Measurements from ENCODE around the gene TUBA8. TPM values are rescaled to one million over a fixed set of nuclear protein-coding genes. Genes with fewer than 3 reads are reported as not detected.
A peak's percentile ranks its signal among the peaks of the same experiment; 100 is the strongest.
"Not testable (repeated sequence)": the region's sequence is repeated elsewhere in the genome, so short reads cannot be mapped to it uniquely, and the experiment has no call there.

TUBA8 gene
- total RNA-seq = 5.6 TPM

GRCh38 chr22:18110194-18110953 is at the start of gene TUBA8:
Gene TUBA8 (plus strand): TSS chr22:18110809. CDS start chr22:18110866, 57 bp downstream.
- Histone ChIP-seq H3K27ac (no peak within 1 kb of the TSS), H3K4me3 (peak within 1 kb of the TSS; percentile 47), H3K4me1 (peaks cover 20% of the 10 kb centered on the region), H3K9me3 (no peaks in the 10 kb centered on the region), H3K27me3 (no peaks in the 10 kb centered on the region), H3K36me3 (no peaks in the 10 kb centered on the region)
- intact Hi-C loops (cut with DNase I) = no loop called here
- DNase-seq (ENCODE audit: extremely low spot score in 2 of 2) = no peak
- no peak for TF ChIP-seq POLR2AphosphoS5 (IDR thresholded peaks at IDR 0.05; ENCODE audit: insufficient read depth in 1 of 2, low read depth in 1 of 2)
- TF ChIP-seq CTCF (IDR thresholded peaks at IDR 0.05) = no peak
- TF ChIP-seq POLR2A (IDR thresholded peaks at IDR 0.05) = no peak

- H3K4me1 ChIP-seq = peaks cover 11% of the 10 kb centered on the region
- no peak overlapping the region for H3K4me3 ChIP-seq
- no peak for DNase-seq (ENCODE audit: extremely low spot score in 2 of 2)
- no peaks in the 10 kb centered on the region for H3K36me3 ChIP-seq
- peak overlapping the region; percentile 55 for H3K27ac ChIP-seq
- TF ChIP-seq POLR2A (IDR thresholded peaks at IDR 0.05) = no peak
- no peak for TF ChIP-seq POLR2AphosphoS5 (IDR thresholded peaks at IDR 0.05; ENCODE audit: insufficient read depth in 1 of 2, low read depth in 1 of 2)
- TF ChIP-seq CTCF (IDR thresholded peaks at IDR 0.05) = no peak
- no peaks in the 10 kb centered on the region for H3K9me3 ChIP-seq
- intact Hi-C loops (cut with DNase I) = no loop called here
- H3K27me3 ChIP-seq = no peaks in the 10 kb centered on the region
Observed at GRCh38 chr22:18062421-18062820, 48.2 kb upstream of the TUBA8 start.

DNA sequence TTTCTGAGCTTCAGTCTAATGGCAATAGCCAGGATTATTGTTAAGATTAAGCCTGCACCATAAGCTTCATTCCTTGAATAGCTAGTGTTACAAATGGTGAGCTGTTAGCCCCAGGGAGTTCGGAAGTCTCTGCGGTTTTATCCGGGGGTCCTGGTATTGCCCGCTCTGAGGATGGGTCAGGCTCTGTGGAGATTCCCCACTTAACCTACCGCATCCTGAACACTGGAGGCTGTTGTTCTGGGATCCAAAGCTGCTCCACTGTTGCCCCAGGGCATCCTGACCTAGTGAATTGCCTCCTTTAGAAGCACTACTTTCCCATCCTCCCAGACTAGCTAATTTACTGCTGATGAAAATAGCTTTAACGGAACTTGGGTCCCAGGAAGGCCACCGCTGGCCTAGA is 47.3 kb upstream of the TUBA8 start:
- no peaks in the 10 kb centered on the region for H3K9me3 ChIP-seq
- DNase-seq (ENCODE audit: extremely low spot score in 2 of 2) = no peak
- no peak for TF ChIP-seq CTCF (IDR thresholded peaks at IDR 0.05)
- no peak for TF ChIP-seq POLR2A (IDR thresholded peaks at IDR 0.05)
- TF ChIP-seq POLR2AphosphoS5 (IDR thresholded peaks at IDR 0.05; ENCODE audit: insufficient read depth in 1 of 2, low read depth in 1 of 2) = no peak
- no peaks in the 10 kb centered on the region for H3K36me3 ChIP-seq
- H3K4me1 ChIP-seq = peaks cover 10% of the 10 kb centered on the region
- intact Hi-C loops (cut with DNase I) = no loop called here
- no peak overlapping the region for H3K4me3 ChIP-seq
- H3K27ac ChIP-seq = peak overlapping the region; percentile 55
- no peaks in the 10 kb centered on the region for H3K27me3 ChIP-seq

DNA sequence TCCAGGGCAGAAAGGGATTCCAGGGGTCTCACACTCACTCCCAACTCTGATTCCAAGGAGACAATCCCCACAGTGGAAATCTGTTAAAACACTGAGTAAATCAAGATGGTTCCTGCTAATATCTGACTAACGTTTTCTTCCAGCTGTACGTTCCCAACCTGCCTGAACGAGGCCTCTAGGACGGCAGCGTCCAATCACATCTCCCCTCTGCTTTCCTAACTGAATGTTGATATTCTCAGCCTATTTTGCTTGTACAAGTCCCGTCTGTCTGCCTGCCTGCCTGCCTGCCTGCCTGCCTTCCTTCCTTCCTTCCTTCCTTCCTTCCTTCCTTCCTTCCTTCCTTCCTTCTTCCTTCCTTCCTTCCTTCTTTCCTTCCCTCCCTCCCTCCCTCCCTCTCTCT is 46.9 kb upstream of the TUBA8 start:
- H3K4me3 ChIP-seq; H3K36me3 ChIP-seq; intact Hi-C loops (cut with DNase I); DNase-seq (ENCODE audit: extremely low spot score in 2 of 2); H3K27me3 ChIP-seq; H3K4me1 ChIP-seq; H3K9me3 ChIP-seq: not testable (repeated sequence)
- H3K27ac ChIP-seq = peak overlapping the region; percentile 55

DNA sequence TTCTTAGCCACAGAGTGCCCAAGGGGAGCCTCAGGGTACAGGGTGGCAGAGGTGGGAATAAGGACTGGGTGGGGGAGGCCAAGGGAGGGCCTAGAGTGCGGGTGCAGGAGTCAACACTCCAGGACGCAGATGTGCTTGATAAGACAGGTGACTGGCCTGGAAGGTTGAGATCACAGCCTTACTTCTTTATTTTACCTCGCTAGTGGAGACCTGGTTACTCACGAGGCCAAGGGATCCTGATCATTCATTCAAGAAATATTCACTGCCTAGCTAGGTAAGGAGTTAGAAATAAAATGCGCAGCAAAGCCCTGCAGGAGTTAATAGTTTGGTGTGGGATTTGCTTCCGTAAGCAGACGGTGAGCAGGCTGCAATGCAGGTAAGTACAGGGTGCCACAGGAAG is 46.0 kb upstream of the TUBA8 start:
- no peak for DNase-seq (ENCODE audit: extremely low spot score in 2 of 2)
- Histone ChIP-seq H3K4me1 (peaks cover 10% of the 10 kb centered on the region), H3K4me3 (no peak overlapping the region), H3K9me3 (no peaks in the 10 kb centered on the region), H3K27ac (no peak overlapping the region), H3K27me3 (no peaks in the 10 kb centered on the region), H3K36me3 (no peaks in the 10 kb centered on the region)
- intact Hi-C loops (cut with DNase I) = no loop called here
- no peak for TF ChIP-seq POLR2AphosphoS5 (IDR thresholded peaks at IDR 0.05; ENCODE audit: insufficient read depth in 1 of 2, low read depth in 1 of 2)
- no peak for TF ChIP-seq POLR2A (IDR thresholded peaks at IDR 0.05)
- TF ChIP-seq CTCF (IDR thresholded peaks at IDR 0.05) = no peak

Measured in vagina (tissue), 2 donors.